HL-60 (cell line): ENCODE results near the gene SCRG1.

Experiments
- DNase-seq, 2 experiments: peaks; one replicate each; pipeline ENCODE4 v3.0.0-alpha.2; 2010 to 2020; ENCODE audit warnings: low read depth in 1 of 2, low spot score in 1 of 2
- H3K27ac ChIP-seq: fragments of 250-450 bp; sonication (Bioruptor Pico); replicated peaks from 2 replicates; pipeline ENCODE4 v1.5.1; 2020; ENCODE audit warnings: mild to moderate bottlenecking, moderate library complexity
- H3K27me3 ChIP-seq: fragments of 250-450 bp; sonication (Bioruptor Pico); 2 replicates; pipeline ENCODE4 v1.5.1; 2021; ENCODE audit warnings: mild to moderate bottlenecking, moderate library complexity; ENCODE audit not compliant: insufficient read depth, poor library complexity, severe bottlenecking
- H3K4me3 ChIP-seq: replicated peaks from 2 replicates; pipeline ENCODE4 v1.5.1; 2011; ENCODE audit warnings: mild to moderate bottlenecking, control low read depth, low read length; ENCODE audit not compliant: insufficient read depth
- CTCF ChIP-seq: IDR thresholded peaks from one replicate; pipeline ENCODE4 v1.5.1; 2011; ENCODE audit warnings: low read length, control low read depth, inconsistent platforms; ENCODE audit not compliant: insufficient read depth
- GABPA ChIP-seq: IDR thresholded peaks from 2 replicates; pipeline ENCODE4 v1.6.1; 2012; ENCODE audit warnings: low read depth
- POLR2AphosphoS5 ChIP-seq: IDR thresholded peaks from 2 replicates; pipeline ENCODE4 v1.6.1; 2012; ENCODE audit warnings: low read depth
- REST ChIP-seq: IDR thresholded peaks from 2 replicates; pipeline ENCODE4 v1.6.1; 2012; ENCODE audit warnings: low read depth; ENCODE audit not compliant: insufficient replicate concordance
- SPI1 ChIP-seq: IDR thresholded peaks from 2 replicates; pipeline ENCODE4 v1.6.1; 2012; ENCODE audit warnings: low read depth, mild to moderate bottlenecking, borderline replicate concordance

The SCRG1 gene

GRCh38 chr4:173367946-173368345 is 31.0 kb downstream of the SCRG1 start:
- H3K4me3 ChIP-seq: no peak overlapping the region
- no peaks in the 10 kb centered on the region for H3K27me3 ChIP-seq
- TF ChIP-seq CTCF: no peak
- no peak for TF ChIP-seq REST
- no peak for TF ChIP-seq SPI1
- no peak for TF ChIP-seq GABPA
- TF ChIP-seq POLR2AphosphoS5: no peak
- DNase-seq: no peak
- no peak overlapping the region for H3K27ac ChIP-seq

DNA sequence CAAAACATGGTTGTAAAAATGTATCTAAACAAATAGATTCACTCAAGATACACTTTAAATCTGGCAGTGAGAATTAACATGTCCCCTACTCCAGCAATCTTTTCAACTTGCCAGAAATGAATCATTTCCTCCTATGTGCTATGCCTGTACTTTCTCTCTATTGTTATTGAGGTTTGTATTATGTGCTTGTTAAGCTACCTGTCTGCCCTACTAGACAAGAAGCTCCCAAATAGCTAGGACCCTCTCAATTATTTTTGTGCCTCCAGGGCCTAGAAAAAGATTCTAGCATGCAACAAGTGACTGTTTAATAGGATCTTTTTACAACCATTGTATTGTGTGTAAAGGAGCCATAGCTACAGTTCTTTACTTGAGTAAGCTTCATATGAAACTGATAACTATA is 31.6 kb downstream of the SCRG1 start:
- H3K27me3 ChIP-seq: no peaks in the 10 kb centered on the region
- H3K27ac ChIP-seq: no peak overlapping the region
- no peak for DNase-seq
- TF ChIP-seq REST: no peak
- TF ChIP-seq CTCF: no peak
- TF ChIP-seq GABPA: no peak
- TF ChIP-seq SPI1: no peak
- no peak for TF ChIP-seq POLR2AphosphoS5
- H3K4me3 ChIP-seq: no peak overlapping the region

DNA sequence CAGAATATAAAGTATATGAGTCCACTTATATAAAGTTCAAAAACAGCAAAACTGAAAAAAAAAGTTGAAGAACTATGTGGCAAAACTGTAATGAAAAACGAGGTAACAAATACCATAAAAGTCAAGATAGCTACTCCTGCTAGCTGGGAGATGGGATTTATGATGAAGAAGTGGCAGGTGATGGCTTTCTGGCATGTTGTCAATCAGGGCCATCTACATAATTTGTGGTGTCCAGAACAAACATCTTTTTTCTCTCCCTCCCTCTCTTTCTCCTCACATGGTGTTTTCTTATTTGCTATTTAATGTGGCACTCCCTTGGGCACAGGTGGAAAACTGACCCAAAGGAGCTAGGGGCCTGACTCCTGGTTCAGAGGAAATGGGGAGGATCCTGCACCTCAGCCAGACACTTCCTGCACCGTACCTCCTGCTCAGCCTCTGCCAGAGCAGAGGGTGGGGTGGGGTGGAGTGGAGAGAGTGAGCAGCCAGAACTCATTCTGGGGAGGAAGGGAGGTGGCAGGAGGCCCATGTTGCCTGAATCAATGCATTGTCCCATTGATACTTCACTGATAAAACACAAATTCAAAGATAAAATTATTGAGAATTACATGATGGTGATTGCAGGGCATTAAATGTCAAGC is 33.4 kb downstream of the SCRG1 start:
- no peak overlapping the region for H3K4me3 ChIP-seq
- H3K27me3 ChIP-seq: no peaks in the 10 kb centered on the region
- H3K27ac ChIP-seq: no peak overlapping the region
- TF ChIP-seq CTCF: no peak
- no peak for TF ChIP-seq POLR2AphosphoS5
- peak in 1 of 2 experiments; percentile 12 for DNase-seq

- DNase-seq: no peak
- no peak overlapping the region for H3K27ac ChIP-seq
- TF ChIP-seq REST (no peak), SPI1 (no peak), GABPA (no peak), CTCF (no peak), POLR2AphosphoS5 (no peak)
- H3K27me3 ChIP-seq: no peaks in the 10 kb centered on the region
- no peak overlapping the region for H3K4me3 ChIP-seq
Observed at GRCh38 chr4:173362666-173363065, 36.2 kb downstream of the SCRG1 start.
